Measurements from ENCODE around the gene RIPOR3. TPM values are rescaled to one million over a fixed set of nuclear protein-coding genes. Genes with fewer than 3 reads are reported as not detected.

The RIPOR3 gene
- total and polyA plus RNA-seq, 9 of the 15 experiments (the other 6 are each of a cell fraction or from before 2014, with no cell fraction given): 3.3 to 62.7 (median 21.4) TPM

DNA sequence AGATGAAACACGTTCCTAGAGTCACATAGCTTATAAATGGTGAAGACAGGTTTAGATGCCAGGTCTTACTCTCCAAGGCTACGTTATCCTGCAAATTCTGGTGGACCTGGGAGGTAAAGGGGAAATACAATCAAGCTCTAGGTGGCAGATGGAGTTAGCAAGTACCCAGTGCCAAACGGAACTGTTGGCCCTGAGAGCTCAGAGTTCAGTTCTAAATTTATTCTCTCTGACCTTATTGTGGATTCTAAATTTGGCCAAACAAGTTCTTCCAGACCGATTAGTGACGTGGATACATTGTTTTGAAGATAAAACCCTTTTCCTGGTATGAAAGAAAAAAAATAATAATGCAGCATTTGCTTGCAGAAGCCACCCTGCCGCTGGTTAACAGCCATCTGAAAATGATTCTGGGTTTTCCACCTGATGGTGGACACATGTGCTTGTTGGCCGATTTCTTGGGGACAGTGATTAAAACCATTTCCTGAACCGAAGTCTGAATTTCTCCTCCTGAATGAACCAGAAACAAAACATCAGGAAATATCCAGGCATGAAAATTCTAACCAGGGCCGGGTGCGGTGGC is 32.5 kb downstream of the RIPOR3 start:
- Histone ChIP-seq H3K9me1 (ENCODE audit: control insufficient read depth, insufficient read depth, low read length) (no peaks in the 10 kb centered on the region), H3K36me3 (ENCODE audit: control insufficient read depth, insufficient read depth, low read length) (peaks cover 41% of the 10 kb centered on the region; the same call in 2 of the 3 replicates), H3K9me3 (replicated peaks; ENCODE audit: control insufficient read depth, insufficient read depth, low read depth, low read length) (no peaks in the 10 kb centered on the region), H3K4me1 (replicated peaks in 1 of 2; ENCODE audit: control insufficient read depth in 2 of 2, insufficient read depth in 2 of 2, low read length in 2 of 2) (peaks cover 25% of the 10 kb centered on the region in 2 experiments; a peak in 4 of 5 replicates), H4K20me1 (replicated peaks; ENCODE audit: control insufficient read depth, insufficient read depth, low read length) (peaks cover 16% of the 10 kb centered on the region; the same call in 1 of the 2 replicates), H3K9ac (ENCODE audit: insufficient read depth in 1 of 2, low read depth in 2 of 2, low read length in 2 of 2) (no peak overlapping the region), H3K79me2 (ENCODE audit: control insufficient read depth, insufficient read depth, low read length) (peaks cover 89% of the 10 kb centered on the region), H2AFZ (ENCODE audit: low read depth, low read length) (no peak overlapping the region), H3K4me3 (no peak overlapping the region), H3K4me2 (ENCODE audit: insufficient read depth, low read length) (no peak overlapping the region), H3K27me3 (ENCODE audit: control insufficient read depth in 2 of 2, insufficient read depth in 2 of 2, low read length in 2 of 2) (no peaks in the 10 kb centered on the region), H3K27ac (ENCODE audit: extremely low read depth, low read depth, low read length) (no peak overlapping the region)
- BruUV-seq (replicated peaks): no TSS peak
- CTCF ChIA-PET (ENCODE audit: low intra/inter-chr PET ratio): no interaction called here
- intact Hi-C loops (cut with micrococcal nuclease): no loop called here
- ATAC-seq (no peak), DNase-seq (ENCODE audit: extremely low read depth in 1 of 4, low spot score in 3 of 4) (no peak), FAIRE-seq (no peak)
- 77% methylated on average over 10 of the region's 10 CpGs for WGBS (ENCODE audit: insufficient coverage, low coverage, missing lambda C conversion rate)
- TF ChIP-seq, protein P1, sequence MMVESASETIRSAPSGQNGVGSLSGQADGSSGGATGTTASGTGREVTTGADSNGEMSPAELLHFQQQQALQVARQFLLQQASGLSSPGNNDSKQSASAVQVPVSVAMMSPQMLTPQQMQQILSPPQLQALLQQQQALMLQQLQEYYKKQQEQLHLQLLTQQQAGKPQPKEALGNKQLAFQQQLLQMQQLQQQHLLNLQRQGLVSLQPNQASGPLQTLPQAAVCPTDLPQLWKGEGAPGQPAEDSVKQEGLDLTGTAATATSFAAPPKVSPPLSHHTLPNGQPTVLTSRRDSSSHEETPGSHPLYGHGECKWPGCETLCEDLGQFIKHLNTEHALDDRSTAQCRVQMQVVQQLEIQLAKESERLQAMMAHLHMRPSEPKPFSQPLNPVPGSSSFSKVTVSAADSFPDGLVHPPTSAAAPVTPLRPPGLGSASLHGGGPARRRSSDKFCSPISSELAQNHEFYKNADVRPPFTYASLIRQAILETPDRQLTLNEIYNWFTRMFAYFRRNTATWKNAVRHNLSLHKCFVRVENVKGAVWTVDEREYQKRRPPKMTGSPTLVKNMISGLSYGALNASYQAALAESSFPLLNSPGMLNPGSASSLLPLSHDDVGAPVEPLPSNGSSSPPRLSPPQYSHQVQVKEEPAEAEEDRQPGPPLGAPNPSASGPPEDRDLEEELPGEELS (CRISPR knock-in tag; IDR thresholded peaks at IDR 0.05; ENCODE audit: borderline replicate concordance): no peak
- no peak for TF ChIP-seq EWSR1 (IDR thresholded peaks at IDR 0.05; ENCODE audit: borderline replicate concordance, low read depth, partially characterized antibody)
- TF ChIP-seq FIP1L1 (IDR thresholded peaks at IDR 0.05; ENCODE audit: low read depth, low read length, poor library complexity, severe bottlenecking): no peak
- TF ChIP-seq RBM14 (IDR thresholded peaks at IDR 0.05; ENCODE audit: borderline replicate concordance, insufficient read depth, low read depth, low read length): no peak
- TF ChIP-seq, protein P2, sequence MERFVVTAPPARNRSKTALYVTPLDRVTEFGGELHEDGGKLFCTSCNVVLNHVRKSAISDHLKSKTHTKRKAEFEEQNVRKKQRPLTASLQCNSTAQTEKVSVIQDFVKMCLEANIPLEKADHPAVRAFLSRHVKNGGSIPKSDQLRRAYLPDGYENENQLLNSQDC (CRISPR knock-in tag; IDR thresholded peaks at IDR 0.05): no peak
- TF ChIP-seq HLTF (IDR thresholded peaks at IDR 0.05): no peak
- TF ChIP-seq, protein P3, sequence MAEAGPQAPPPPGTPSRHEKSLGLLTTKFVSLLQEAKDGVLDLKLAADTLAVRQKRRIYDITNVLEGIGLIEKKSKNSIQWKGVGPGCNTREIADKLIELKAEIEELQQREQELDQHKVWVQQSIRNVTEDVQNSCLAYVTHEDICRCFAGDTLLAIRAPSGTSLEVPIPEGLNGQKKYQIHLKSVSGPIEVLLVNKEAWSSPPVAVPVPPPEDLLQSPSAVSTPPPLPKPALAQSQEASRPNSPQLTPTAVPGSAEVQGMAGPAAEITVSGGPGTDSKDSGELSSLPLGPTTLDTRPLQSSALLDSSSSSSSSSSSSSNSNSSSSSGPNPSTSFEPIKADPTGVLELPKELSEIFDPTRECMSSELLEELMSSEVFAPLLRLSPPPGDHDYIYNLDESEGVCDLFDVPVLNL (CRISPR knock-in tag; IDR thresholded peaks at IDR 0.05; ENCODE audit: low read depth): no peak
- TF ChIP-seq ZNF384 (IDR thresholded peaks at IDR 0.05; ENCODE audit: low read depth, low read length): no peak
- TF ChIP-seq, protein P4, sequence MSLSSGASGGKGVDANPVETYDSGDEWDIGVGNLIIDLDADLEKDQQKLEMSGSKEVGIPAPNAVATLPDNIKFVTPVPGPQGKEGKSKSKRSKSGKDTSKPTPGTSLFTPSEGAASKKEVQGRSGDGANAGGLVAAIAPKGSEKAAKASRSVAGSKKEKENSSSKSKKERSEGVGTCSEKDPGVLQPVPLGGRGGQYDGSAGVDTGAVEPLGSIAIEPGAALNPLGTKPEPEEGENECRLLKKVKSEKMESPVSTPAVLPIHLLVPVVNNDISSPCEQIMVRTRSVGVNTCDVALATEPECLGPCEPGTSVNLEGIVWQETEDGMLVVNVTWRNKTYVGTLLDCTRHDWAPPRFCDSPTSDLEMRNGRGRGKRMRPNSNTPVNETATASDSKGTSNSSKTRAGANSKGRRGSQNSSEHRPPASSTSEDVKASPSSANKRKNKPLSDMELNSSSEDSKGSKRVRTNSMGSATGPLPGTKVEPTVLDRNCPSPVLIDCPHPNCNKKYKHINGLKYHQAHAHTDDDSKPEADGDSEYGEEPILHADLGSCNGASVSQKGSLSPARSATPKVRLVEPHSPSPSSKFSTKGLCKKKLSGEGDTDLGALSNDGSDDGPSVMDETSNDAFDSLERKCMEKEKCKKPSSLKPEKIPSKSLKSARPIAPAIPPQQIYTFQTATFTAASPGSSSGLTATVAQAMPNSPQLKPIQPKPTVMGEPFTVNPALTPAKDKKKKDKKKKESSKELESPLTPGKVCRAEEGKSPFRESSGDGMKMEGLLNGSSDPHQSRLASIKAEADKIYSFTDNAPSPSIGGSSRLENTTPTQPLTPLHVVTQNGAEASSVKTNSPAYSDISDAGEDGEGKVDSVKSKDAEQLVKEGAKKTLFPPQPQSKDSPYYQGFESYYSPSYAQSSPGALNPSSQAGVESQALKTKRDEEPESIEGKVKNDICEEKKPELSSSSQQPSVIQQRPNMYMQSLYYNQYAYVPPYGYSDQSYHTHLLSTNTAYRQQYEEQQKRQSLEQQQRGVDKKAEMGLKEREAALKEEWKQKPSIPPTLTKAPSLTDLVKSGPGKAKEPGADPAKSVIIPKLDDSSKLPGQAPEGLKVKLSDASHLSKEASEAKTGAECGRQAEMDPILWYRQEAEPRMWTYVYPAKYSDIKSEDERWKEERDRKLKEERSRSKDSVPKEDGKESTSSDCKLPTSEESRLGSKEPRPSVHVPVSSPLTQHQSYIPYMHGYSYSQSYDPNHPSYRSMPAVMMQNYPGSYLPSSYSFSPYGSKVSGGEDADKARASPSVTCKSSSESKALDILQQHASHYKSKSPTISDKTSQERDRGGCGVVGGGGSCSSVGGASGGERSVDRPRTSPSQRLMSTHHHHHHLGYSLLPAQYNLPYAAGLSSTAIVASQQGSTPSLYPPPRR (CRISPR knock-in tag; IDR thresholded peaks at IDR 0.05; ENCODE audit: borderline replicate concordance): no peak
- TF ChIP-seq HNRNPH1 (optimal IDR thresholded peaks at IDR 0.05; ENCODE audit: low read depth, low read length): no peak
- in situ Hi-C loops (cut with MboI): no loop called here
- POLR2A ChIA-PET: interaction anchor here (1.0 kb wide), 1 partner anchor 14 kb away, joined by 3 read pairs; no protein-coding TSS in a partner anchor

All from K562 (cell line).